Lung (tissue), 12 donors: ENCODE results near the gene HCN1. TPM values are rescaled to one million over a fixed set of nuclear protein-coding genes. Genes with fewer than 3 reads are reported as not detected.
A peak's percentile ranks its signal among the peaks of the same experiment; 100 is the strongest.

Experiments used
- ATAC-seq: fragments of 200-7000 bp; cut with Tn5 transposase; one replicate; pipeline ENCODE4 v1.9.1; 2020; ENCODE audit warnings: moderate number of reproducible peaks; ENCODE audit not compliant: insufficient read depth, low FRiP score
- DNase-seq, 3 donors: peaks; one replicate each; pipeline ENCODE4 v3.0.0-alpha.2; 2013 to 2017
- H3K27ac ChIP-seq, 2 donors: one replicate each; pipeline ENCODE4 v1.5.1; 2013; ENCODE audit warnings: mild to moderate bottlenecking in 2 of 2, moderate library complexity in 2 of 2, control low read depth in 1 of 2, inconsistent platforms in 1 of 2, low read depth in 1 of 2, low read length in 1 of 2
- H3K27me3 ChIP-seq, 3 donors: one replicate each; pipeline ENCODE4 v1.5.1; 2013; ENCODE audit warnings: low read length in 2 of 3; ENCODE audit not compliant: control insufficient read depth in 3 of 3, insufficient read depth in 3 of 3
- H3K36me3 ChIP-seq, 4 donors: one replicate each; pipeline ENCODE4 v1.5.1; 2013; ENCODE audit warnings: low read length in 4 of 4, mild to moderate bottlenecking in 1 of 4, moderate library complexity in 1 of 4; ENCODE audit not compliant: control insufficient read depth in 4 of 4, insufficient read depth in 4 of 4
- H3K4me1 ChIP-seq, 5 donors: one replicate each; pipeline ENCODE4 v1.5.1; 2013; ENCODE audit warnings: low read length in 5 of 5, mild to moderate bottlenecking in 2 of 5, moderate library complexity in 1 of 5; ENCODE audit not compliant: control insufficient read depth in 5 of 5, insufficient read depth in 5 of 5
- H3K4me3 ChIP-seq: one replicate; pipeline ENCODE4 v1.5.1; 2013; ENCODE audit warnings: mild to moderate bottlenecking, control low read depth, moderate library complexity
- H3K9ac ChIP-seq, 2 donors: one replicate each; pipeline ENCODE4 v1.5.1; 2013; ENCODE audit warnings: low read length in 2 of 2, control low read depth in 1 of 2; ENCODE audit not compliant: insufficient read depth in 1 of 2
- H3K9me3 ChIP-seq, 4 donors: one replicate each; pipeline ENCODE4 v1.5.1; 2013; ENCODE audit warnings: low read length in 3 of 4, mild to moderate bottlenecking in 1 of 4, moderate library complexity in 1 of 4; ENCODE audit not compliant: control insufficient read depth in 4 of 4, insufficient read depth in 3 of 4
- CTCF ChIP-seq: IDR thresholded peaks from 2 replicates; pipeline ENCODE4 v1.5.1; 2012; ENCODE audit warnings: mild to moderate bottlenecking; ENCODE audit errors: control extremely low read depth, extremely low read depth
- WGBS, 2 donors: extraction: QIAGEN DNeasy Blood & Tissue Kit; methylation state at CpG; one replicate each; pipeline ENCODE4 v1.1.7; 2013; 5-methylcytosine and 5-hydroxymethylcytosine counted together
- polyA plus RNA-seq, 2 donors: library from polyadenylated mRNA; stranded (reverse); fragments of 200-250 nt; gene quantifications; one replicate each; pipeline ENCODE4 v1.2.1, GENCODE V29; 2013
- total RNA-seq, 2 donors: library from RNA; depleted of rRNA in 1 of 2; stranded (reverse); fragments of >200 nt in 1 of 2; gene quantifications; one replicate each; pipeline ENCODE4 v1.2.1, GENCODE V29; 2014 to 2021
- donor health status: control.
- donor health status: control.
- donor health status: Bipolar disorder and iron deficiency.
- donor health status: healthy.
- donor health status: DM: yes; HTN: yes; CAD: no.

HCN1 gene
- total and polyA plus RNA-seq, 4 donors = 0.01 to 0.06 (median 0.06) TPM; not detected in 1

- no peaks in the 10 kb centered on the region for H3K27me3 ChIP-seq
- no peak for TF ChIP-seq CTCF
- no peaks in the 10 kb centered on the region for H3K36me3 ChIP-seq
- no peak overlapping the region for H3K9ac ChIP-seq
- H3K27ac ChIP-seq = no peak overlapping the region
- H3K4me3 ChIP-seq = no peak overlapping the region
- H3K9me3 ChIP-seq = no peaks in the 10 kb centered on the region
- WGBS, 2 donors = 82 to 92% methylated on average over 3 of the region's 3 CpGs
- ATAC-seq = no peak
- DNase-seq = no peak
- peaks cover 0 to 3% (median 0%) of the 10 kb centered on the region in 5 donors for H3K4me1 ChIP-seq
Measured at GRCh38 chr5:45355189-45355992, 340.8 kb downstream of the HCN1 start.

- peaks cover 0 to 2% (median 0%) of the 10 kb centered on the region in 5 donors for H3K4me1 ChIP-seq
- no peaks in the 10 kb centered on the region for H3K36me3 ChIP-seq
- TF ChIP-seq CTCF = no peak
- H3K9ac ChIP-seq = no peak overlapping the region
- 84 to 88% methylated on average over 2 of the region's 2 CpGs for WGBS, 2 donors
- no peak for ATAC-seq
- no peaks in the 10 kb centered on the region for H3K9me3 ChIP-seq
- H3K27me3 ChIP-seq = no peaks in the 10 kb centered on the region
- peak overlapping the region in 1 of 2 donors; percentile 21 for H3K27ac ChIP-seq
- no peak overlapping the region for H3K4me3 ChIP-seq
- no peak for DNase-seq
Measured at GRCh38 chr5:45336464-45336863, 359.7 kb downstream of the HCN1 start.

- Histone ChIP-seq H3K27ac (no peak overlapping the region), H3K4me1 (peaks cover 0 to 2% (median 0%) of the 10 kb centered on the region in 5 donors), H3K4me3 (no peak overlapping the region), H3K9me3 (no peaks in the 10 kb centered on the region), H3K36me3 (no peaks in the 10 kb centered on the region), H3K27me3 (no peaks in the 10 kb centered on the region), H3K9ac (no peak overlapping the region)
- DNase-seq (no peak), ATAC-seq (no peak)
- 93 to 94% methylated on average over 2 of the region's 2 CpGs for WGBS, 2 donors
- no peak for TF ChIP-seq CTCF
Measured at GRCh38 chr5:45335978-45336377, 360.2 kb downstream of the HCN1 start.
